AG09309 (cell line): ENCODE measurements around the gene AP2M1.

Experiments used
- DNase-seq: peaks from one replicate; pipeline ENCODE4 v3.0.0-alpha.2; 2010; ENCODE audit warnings: low read depth
- H3K4me3 ChIP-seq: 2 replicates; pipeline ENCODE4 v1.5.1; 2011; ENCODE audit warnings: mild to moderate bottlenecking, low read depth, low read length, moderate library complexity; ENCODE audit not compliant: control insufficient read depth
- CTCF ChIP-seq: IDR thresholded peaks from 2 replicates; pipeline ENCODE4 v1.5.1; 2011; ENCODE audit warnings: mild to moderate bottlenecking, low read depth, low read length, inconsistent platforms; ENCODE audit not compliant: insufficient read depth, control insufficient read depth; ENCODE audit errors: missing control alignments

The AP2M1 gene

GRCh38 chr3:184229394-184230080 is 54.9 kb downstream of the AP2M1 start, which contains the start of gene VWA5B2:
Gene VWA5B2 (plus strand): TSS chr3:184229585. CDS start chr3:184230529, 944 bp downstream.
- peak within 1 kb of the TSS; percentile 21 for H3K4me3 ChIP-seq
- no peak for DNase-seq
- TF ChIP-seq CTCF, result no peak

- no peak overlapping the region for H3K4me3 ChIP-seq
- DNase-seq, result no peak
- no peak for TF ChIP-seq CTCF
Observed at GRCh38 chr3:184230081-184230602, 55.5 kb downstream of the AP2M1 start.

DNA sequence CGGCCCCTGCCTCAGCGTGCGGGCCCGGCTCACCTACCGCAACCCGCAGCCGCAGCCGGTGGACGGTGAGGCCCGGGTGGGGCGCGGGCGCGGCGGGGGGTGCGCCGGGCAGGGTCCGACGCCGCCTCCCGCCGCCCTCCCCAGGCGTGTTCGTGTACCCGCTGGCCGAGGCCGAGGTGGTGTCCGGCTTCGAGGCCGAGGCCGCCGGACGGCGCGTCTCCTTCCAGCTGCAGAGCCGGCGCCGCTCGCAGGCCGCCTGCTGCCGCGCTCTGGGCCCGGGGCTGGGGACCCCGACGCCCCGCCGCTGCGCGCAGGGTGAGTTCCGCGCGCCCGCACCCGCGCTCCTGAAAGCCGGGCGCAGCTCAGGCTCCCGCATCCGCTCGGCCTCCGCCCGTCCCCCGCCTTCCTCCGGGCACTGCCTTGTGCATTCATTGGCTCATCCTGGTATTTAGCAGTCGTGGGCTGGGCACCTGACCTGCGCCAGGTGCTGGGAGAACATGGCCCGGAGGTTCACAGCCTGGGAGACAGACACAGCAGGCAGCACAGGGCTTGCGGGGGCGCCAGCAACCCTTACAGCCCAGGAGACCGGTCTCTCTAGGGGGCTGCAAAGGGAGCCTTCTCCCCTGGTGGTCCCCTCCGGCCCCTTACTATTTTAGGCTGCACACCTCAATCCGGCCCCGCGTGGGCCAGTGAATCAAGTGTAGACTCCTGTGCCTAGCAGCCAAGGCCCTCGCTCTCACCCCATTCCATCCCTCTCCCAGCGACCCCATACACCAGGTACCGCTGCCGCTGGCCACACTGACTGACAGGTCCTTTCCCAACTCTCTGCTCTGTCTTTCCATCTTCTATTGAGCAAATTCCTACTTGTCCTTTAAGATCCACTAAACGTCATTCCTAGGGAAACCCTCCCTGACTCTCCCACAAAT is 56.2 kb downstream of the AP2M1 start:
- no peak overlapping the region for H3K4me3 ChIP-seq
- DNase-seq, result no peak
- no peak for TF ChIP-seq CTCF

DNA sequence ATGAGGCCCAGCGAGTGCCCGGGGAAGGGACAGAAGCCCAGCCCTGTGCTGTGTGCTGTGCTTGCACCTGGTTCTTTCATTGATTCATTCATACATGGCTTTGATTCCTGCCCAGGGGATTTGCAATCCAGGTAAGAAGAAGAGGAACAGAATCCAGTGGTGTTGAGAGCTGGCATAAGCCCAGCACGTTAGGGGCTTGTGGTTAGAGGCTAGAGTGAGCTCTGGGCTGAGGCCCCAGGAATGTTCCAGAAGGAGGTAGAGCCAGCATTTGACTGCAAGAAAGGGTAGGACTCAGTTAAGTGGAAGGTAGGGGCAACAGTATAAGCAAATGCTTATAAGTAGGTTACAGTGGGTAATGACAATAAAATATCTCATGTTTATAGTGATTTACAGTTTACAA is 57.0 kb downstream of the AP2M1 start:
- no peak for TF ChIP-seq CTCF
- no peak for DNase-seq
- H3K4me3 ChIP-seq, result no peak overlapping the region

GRCh38 chr3:184233127-184233843 is 58.6 kb downstream of the AP2M1 start:
- no peak for DNase-seq
- no peak overlapping the region for H3K4me3 ChIP-seq

More at GRCh38 chr3:184233127-184233843, 58.6 kb downstream of the AP2M1 start:
- no peak for TF ChIP-seq CTCF
